ENCODE results near the gene MRPL33. TPM values are rescaled to one million over a fixed set of nuclear protein-coding genes. Genes with fewer than 3 reads are reported as not detected.

The MRPL33 gene
- total RNA-seq, 4 donors from 2014 or later, result 30.7 to 82.2 (median 56.3) TPM

DNA sequence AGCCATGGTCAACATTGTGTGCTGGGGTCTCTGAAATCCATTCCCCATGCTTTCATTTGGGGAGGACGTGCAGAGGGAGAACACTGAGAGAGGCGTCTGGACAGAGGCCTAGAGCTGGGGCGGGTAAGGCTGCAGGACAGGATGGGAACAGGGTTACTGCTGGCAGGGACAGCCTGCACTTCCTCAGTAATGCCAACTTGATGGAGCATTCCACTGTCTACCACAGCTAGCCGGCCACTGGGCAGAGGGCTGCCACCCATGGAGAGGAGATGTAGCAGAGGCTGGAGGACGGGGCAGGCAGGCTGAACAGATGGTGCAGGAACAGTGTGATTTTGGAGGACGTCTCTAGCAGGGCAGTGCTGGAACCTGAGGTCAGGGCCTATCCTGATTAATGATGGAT is 29.3 kb downstream of the MRPL33 start:
- 93% methylated on average over 6 of the region's 6 CpGs for WGBS
- Histone ChIP-seq H3K4me3 (no peak overlapping the region), H3K9me3 (no peaks in the 10 kb centered on the region), H3K36me3 (no peaks in the 10 kb centered on the region), H3K27me3 (no peaks in the 10 kb centered on the region), H3K4me1 (peaks cover 8% of the 10 kb centered on the region), H3K27ac (no peak overlapping the region)
- no peak for TF ChIP-seq EP300 (IDR thresholded peaks at IDR 0.05)
- TF ChIP-seq, protein P1, sequence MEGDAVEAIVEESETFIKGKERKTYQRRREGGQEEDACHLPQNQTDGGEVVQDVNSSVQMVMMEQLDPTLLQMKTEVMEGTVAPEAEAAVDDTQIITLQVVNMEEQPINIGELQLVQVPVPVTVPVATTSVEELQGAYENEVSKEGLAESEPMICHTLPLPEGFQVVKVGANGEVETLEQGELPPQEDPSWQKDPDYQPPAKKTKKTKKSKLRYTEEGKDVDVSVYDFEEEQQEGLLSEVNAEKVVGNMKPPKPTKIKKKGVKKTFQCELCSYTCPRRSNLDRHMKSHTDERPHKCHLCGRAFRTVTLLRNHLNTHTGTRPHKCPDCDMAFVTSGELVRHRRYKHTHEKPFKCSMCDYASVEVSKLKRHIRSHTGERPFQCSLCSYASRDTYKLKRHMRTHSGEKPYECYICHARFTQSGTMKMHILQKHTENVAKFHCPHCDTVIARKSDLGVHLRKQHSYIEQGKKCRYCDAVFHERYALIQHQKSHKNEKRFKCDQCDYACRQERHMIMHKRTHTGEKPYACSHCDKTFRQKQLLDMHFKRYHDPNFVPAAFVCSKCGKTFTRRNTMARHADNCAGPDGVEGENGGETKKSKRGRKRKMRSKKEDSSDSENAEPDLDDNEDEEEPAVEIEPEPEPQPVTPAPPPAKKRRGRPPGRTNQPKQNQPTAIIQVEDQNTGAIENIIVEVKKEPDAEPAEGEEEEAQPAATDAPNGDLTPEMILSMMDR (IDR thresholded peaks at IDR 0.05), result no peak
- no peak for TF ChIP-seq POLR2AphosphoS5 (IDR thresholded peaks at IDR 0.05)
- no peak for TF ChIP-seq POLR2A (IDR thresholded peaks at IDR 0.05)
- no peak for DNase-seq (ENCODE audit: low spot score in 2 of 2)

DNA sequence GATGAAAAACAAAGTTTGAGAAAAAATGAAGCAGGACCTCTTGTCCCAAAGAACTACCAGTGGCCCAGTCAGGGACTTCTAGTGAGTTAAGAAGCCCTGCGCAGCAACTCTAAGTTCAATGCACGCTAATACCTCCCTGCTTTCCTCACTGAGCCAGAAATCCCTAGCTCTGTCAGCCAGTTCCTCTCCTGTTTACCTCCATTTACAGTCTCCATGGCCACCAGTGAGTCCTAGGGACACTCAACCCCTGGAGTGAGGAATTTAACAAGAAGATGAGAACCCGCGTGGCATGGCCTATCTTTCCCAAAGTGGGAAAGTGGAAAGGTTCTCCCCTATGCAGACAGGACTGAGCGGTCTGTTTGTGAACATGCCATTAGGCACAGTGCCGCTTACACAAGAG is 31.0 kb downstream of the MRPL33 start:
- no peaks in the 10 kb centered on the region for H3K9me3 ChIP-seq
- no peak overlapping the region for H3K27ac ChIP-seq
- peaks cover 8% of the 10 kb centered on the region for H3K4me1 ChIP-seq
- no peak overlapping the region for H3K4me3 ChIP-seq
- no peak for DNase-seq (ENCODE audit: low spot score in 2 of 2)
- no peaks in the 10 kb centered on the region for H3K36me3 ChIP-seq
- TF ChIP-seq, protein P1 (IDR thresholded peaks at IDR 0.05), result no peak
- no peak for TF ChIP-seq POLR2A (IDR thresholded peaks at IDR 0.05)
- no peak for TF ChIP-seq EP300 (IDR thresholded peaks at IDR 0.05)
- TF ChIP-seq POLR2AphosphoS5 (IDR thresholded peaks at IDR 0.05), result no peak
- H3K27me3 ChIP-seq, result no peaks in the 10 kb centered on the region
- 94% methylated on average over 6 of the region's 6 CpGs for WGBS

DNA sequence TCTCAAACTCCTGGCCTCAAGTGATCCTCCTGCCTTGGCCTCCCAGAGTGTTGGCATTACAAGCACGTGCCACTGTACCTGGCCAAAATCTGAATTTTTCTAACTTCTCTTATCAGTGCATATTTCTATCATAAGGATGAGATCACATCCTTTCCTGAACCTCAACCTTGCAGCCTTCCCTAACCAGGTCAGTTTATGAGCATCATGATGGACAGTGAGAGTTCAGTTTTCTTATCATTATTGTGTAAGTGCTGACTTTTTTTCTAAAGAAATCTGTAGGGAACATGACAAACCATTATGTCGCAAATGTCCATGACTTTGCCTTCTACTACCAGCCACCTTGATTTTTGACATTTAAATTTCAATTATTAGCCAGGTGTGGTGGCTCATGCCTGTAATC is 31.5 kb downstream of the MRPL33 start:
- 94% methylated on average over 2 of the region's 2 CpGs for WGBS
- no peak overlapping the region for H3K4me3 ChIP-seq
- no peak for DNase-seq (ENCODE audit: low spot score in 2 of 2)
- peaks cover 8% of the 10 kb centered on the region for H3K4me1 ChIP-seq
- TF ChIP-seq, protein P1 (IDR thresholded peaks at IDR 0.05), result no peak
- H3K27ac ChIP-seq, result no peak overlapping the region
- no peaks in the 10 kb centered on the region for H3K36me3 ChIP-seq
- no peaks in the 10 kb centered on the region for H3K27me3 ChIP-seq
- no peaks in the 10 kb centered on the region for H3K9me3 ChIP-seq

DNA sequence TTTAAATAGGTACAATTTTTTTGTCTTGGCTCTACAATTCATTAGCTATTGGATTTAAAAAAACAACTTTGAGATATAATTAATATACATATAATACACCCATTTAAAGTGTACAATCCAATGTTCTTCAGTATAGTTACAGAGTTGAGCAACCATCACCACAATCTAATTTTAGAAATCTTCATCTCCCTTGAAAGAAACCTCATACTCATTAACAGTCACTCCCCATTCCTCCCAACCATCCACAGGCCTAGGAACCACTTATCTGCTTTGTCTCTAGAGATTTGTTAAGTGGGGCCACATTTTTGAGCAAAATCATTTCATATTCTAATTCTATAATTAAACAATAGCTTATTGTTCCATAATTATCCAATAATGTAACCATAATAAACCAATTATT is 32.6 kb downstream of the MRPL33 start:
- H3K4me3 ChIP-seq, result no peak overlapping the region
- H3K27me3 ChIP-seq, result no peaks in the 10 kb centered on the region
- no peak overlapping the region for H3K27ac ChIP-seq
- no peaks in the 10 kb centered on the region for H3K9me3 ChIP-seq
- H3K36me3 ChIP-seq, result no peaks in the 10 kb centered on the region
- no peak for DNase-seq (ENCODE audit: low spot score in 2 of 2)
- peaks cover 4% of the 10 kb centered on the region for H3K4me1 ChIP-seq
- TF ChIP-seq POLR2A (IDR thresholded peaks at IDR 0.05) (no peak), EP300 (IDR thresholded peaks at IDR 0.05) (no peak), POLR2AphosphoS5 (IDR thresholded peaks at IDR 0.05) (no peak)
- TF ChIP-seq, protein P1 (IDR thresholded peaks at IDR 0.05), result no peak

DNA sequence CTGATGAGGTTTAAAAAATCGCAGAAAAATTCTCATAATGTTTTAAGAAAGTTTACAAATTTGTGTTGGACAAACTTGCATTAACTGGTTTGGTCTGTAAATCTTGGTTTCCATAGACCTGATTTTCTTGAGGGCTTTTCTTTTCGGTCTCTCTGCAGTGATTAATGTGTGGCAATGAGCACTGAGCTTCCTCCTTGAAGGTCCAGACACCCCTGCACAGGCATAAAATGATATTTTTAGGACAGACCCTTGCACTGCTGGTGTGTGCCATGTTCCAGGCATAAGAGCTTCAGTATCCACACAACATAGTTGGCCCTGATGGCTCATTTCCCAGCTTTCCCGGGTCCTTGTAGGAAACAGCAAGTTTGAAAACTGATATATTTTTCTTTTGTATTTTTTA is 33.7 kb downstream of the MRPL33 start:
- 60% methylated on average over 3 of the region's 3 CpGs for WGBS
- peaks cover 5% of the 10 kb centered on the region for H3K4me1 ChIP-seq
- H3K27me3 ChIP-seq, result no peaks in the 10 kb centered on the region
- no peak for DNase-seq (ENCODE audit: low spot score in 2 of 2)
- H3K36me3 ChIP-seq, result no peaks in the 10 kb centered on the region
- no peak overlapping the region for H3K27ac ChIP-seq
- H3K4me3 ChIP-seq, result no peak overlapping the region
- TF ChIP-seq POLR2AphosphoS5 (IDR thresholded peaks at IDR 0.05) (no peak), POLR2A (IDR thresholded peaks at IDR 0.05) (no peak), EP300 (IDR thresholded peaks at IDR 0.05) (no peak)
- TF ChIP-seq, protein P1 (IDR thresholded peaks at IDR 0.05), result no peak
- no peaks in the 10 kb centered on the region for H3K9me3 ChIP-seq
